ENCODE results near the gene CAPZB.

Gene CAPZB

GRCh38 chr1:19496527-19496874 is 11.2 kb upstream of the CAPZB start:
- DNase-seq, result no peak

GRCh38 chr1:19495799-19496526 is 10.6 kb upstream of the CAPZB start:
- DNase-seq, result no peak

GRCh38 chr1:19495000-19495656 is 9.8 kb upstream of the CAPZB start:
- no peak for DNase-seq

GRCh38 chr1:19493547-19493946 is 8.2 kb upstream of the CAPZB start:
- DNase-seq, result no peak

DNA sequence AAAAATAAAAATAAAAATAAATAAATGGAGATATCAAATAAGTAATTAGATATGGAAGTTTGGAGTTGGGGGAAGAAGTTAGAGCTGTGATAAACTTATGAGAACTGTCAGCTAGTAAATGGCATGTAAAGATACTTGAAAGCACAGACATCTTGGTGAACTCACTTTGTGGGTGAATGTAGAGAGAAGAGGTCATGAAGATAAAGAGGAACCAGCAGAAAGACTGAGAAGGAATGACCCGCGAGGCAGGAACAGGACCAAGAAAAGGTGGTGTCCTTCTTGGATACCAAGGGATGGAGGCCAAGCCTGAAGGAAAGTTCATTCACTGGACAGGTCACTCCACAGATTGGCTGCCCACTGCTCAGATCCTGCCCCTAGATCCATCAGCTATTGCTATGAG is 4.7 kb upstream of the CAPZB start:
- no peak for DNase-seq

DNA sequence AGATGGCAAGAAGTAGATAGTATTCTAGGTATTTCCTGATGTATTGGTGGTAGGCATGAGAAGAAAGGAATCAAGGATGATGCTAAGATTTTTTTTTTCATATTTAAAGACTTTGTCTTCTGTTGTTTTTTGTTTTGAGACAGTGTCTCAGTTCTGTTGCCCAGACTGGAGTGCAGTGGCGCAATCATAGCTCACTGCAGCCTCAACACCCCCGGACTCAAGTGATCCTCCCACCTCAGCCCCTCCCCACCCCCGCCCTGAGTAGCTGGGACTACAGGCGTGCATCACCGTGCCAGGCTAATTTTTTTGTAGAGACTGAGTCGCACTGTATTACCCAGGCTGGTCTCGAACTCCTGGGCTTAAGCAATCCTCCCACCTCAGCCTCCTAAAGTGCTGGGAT is 2.8 kb upstream of the CAPZB start:
- DNase-seq, result no peak

DNA sequence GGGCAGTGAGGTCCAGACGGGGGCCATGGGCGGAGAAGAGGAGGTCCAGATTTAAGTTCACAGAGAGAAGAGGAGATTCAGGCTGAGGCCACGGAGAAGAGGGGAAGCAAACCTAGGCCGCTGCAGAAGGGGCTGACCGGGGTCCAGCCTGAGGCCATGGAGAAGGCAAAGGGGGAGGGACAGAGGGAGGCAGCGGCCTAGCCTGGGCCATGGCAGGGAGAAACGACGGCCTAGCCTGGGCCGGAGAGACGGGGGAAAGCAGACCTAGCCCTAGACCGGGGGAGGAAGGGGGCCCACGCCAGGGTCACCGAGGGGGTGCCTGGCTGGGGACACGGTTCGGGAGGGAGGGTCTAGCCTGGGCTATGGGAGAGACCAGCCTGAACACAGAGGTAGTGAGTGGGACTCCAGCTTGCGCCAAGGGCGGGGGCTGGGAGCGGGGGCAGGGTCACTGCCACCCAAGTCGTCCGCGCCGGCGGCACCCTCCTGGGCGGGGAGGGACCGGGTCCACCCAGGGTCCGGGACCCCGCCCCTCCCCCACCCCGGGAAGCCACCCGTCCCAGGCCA is 459 bp downstream of the CAPZB start:
- DNase-seq, result peak; percentile 46

DNA sequence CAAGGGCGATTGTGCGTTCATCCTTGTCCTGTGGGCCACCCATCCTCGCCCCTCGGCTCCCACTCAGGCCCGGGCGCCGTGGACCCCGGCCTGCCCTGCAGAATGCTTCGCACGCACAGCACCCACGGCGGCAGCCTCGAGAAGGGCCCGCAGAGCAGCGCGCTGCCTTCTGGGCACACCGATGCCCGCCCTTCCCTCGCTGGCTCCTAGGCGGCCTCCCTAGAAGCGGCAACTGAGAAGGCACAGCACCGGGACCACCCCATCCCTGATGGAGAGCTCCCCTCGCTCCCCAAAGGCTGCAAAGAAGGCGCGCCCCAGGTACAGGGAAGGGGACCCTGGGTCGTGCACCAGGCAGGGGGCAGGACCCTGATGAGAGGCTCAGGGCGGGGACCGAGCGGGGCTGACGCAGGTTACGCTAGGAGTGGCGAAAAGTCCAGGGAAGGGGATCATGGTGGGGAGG is 971 bp downstream of the CAPZB start:
- DNase-seq, result no peak

DNA sequence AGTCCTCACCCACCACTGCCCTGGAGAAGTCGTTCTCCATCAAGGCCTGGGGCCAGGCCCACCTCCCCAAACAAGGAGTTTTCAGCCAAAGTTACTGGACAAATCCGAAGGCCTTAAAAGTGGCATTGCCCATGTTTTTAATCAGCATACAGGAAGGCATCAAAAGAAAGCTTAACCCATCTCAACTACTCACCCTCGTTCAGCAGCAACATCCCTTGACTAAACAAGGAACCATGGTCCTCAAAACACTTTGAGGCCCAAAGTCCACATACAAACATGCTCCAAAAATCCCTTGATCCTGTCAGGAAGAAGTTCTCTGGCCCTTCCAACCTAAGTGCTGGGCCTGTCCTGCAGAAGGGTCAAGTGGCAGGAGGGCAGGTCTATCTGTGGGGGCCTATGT is 1.6 kb downstream of the CAPZB start:
- DNase-seq, result no peak

DNA sequence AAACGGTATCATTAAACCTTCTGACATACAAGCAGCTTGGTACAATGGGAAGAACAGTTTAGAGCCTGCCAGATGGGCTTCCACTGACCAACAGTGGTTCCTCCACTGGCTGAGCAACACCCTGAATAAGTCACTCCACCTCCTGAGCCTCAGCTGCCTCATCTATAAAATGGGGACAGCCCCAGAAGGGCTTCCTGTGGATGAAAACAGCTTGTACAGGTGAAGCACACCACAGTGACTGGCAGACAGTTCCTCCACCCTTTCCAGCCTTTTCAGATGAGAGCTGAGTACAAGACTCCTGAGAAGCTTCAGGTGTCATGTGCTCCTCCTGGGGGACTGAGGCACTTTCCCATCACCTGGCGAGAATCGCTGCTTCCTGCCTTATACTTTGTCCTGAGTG is 2.1 kb downstream of the CAPZB start:
- peak; percentile 52 for DNase-seq

DNA sequence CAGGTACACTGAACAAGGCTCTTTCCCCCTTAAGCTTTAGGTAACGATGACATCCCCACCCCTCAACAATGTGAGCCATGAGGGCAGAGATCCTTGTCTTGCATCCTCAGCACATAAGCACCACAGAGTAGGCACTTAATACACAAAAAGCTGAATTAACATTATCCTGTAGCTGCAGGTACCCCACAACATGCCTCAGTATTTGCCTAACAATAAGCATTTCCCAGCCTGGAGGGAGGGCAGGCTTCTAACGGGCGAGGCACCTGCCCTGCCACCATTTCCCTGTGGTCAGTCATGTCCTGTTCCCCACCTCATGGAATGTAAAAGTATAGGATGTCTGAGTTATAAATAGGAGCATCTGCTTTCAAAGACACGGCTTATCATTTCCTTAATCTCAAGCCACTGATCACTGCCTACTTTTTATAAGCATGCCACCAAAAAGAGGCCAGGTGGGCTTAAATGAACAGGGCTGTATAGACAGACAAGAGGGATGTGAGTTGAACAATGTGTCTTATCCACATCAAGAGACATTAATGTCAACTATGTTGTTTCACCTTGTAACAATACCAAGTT is 3.4 kb downstream of the CAPZB start:
- DNase-seq, result no peak

GRCh38 chr1:19480282-19480681 is 5.1 kb downstream of the CAPZB start:
- DNase-seq, result no peak

DNA sequence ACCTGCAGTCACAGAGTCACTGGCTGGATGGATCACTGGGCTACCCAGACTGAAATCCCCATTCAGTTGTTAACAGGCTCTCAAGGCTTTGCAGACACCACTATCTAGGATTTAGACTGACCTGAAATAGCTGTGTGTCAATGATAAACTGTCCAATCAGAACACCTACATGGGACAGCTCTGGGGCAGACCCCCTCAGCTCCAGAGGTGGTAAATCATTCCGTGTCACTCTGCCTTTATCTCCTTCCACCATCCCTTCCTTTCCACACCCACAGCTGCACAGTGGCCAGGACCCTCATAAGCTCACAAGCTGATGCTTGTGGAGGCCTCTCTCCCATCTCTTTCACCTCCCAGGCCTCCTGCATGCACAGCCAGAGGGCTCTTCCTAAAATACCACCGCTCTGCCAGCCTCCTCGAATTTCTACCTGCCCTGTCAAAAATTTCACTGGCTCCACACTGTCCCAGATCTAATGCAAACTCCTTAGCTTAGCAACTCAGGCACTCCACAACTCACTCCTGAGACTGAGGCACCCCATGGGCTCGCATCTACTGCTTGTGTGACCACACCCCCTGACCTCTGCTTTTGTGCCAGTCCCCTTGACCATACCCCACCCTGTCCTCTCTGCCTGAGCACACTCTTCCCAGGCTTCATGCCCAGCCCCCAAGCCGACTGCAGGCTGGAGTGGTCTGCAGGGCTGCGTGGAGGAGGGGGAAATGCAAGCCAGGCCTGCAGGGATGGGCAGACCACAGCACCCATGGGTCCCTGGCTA is 5.8 kb downstream of the CAPZB start:
- DNase-seq, result no peak

- no peak for DNase-seq
Measured at GRCh38 chr1:19478322-19478721, 7.0 kb downstream of the CAPZB start.

GRCh38 chr1:19477284-19478249 is 7.8 kb downstream of the CAPZB start:
- no peak for DNase-seq

DNA sequence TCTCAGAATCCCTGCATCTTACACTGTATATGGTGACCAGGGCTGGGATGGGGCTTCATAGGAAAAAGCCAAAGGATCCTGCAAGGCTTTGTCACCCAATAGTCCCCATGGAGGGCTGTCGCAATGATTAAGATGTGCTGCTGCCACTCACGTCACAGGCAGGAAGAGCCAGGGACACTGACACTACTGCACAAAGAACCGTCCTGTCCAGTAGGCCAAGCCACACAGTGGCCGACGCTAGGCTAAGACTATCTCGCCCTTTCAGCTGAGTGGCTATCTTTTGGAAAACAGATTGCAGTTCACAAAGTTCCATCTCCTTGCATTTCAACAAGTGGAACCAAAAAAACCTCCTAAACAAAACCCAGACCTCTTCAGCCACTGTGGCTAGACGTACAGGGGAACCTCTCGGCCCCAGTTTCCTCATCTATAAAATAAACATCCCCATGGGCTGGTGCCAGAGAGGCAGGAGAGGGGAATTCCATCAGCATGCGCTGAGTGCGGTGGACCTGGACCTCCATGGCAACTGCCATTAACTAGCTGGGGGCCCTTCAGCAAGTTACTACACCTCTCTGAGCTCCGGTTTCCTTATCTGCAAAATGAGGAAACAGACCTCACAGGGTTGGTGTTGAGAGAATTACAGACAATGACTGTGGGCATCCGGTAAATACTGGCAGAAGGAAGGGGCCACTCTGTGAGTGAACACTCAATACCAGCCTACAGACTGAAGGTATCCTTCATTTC is 8.7 kb downstream of the CAPZB start:
- no peak for DNase-seq

DNA sequence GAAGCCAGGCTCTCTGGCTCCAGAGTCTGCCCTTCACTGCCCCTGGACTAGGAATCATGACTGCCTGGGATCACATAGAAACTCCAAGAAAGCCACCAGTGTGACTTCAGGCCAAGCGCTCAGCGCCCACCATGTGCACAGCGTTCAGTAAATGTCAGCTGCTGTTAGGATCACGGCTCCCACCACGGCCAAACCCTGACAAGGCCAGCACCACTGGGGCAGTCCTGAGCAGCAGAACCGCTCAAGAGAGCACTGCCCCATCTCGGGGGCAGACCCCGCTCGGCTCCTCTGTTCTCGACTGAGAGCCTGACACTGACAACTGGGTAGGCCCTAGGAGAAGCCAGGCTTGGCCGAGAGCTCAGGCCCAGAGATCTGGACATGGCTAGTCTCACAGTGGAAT is 10.0 kb downstream of the CAPZB start:
- no peak for DNase-seq

GRCh38 chr1:19472174-19472573 is 13.2 kb downstream of the CAPZB start:
- DNase-seq, result no peak

DNA sequence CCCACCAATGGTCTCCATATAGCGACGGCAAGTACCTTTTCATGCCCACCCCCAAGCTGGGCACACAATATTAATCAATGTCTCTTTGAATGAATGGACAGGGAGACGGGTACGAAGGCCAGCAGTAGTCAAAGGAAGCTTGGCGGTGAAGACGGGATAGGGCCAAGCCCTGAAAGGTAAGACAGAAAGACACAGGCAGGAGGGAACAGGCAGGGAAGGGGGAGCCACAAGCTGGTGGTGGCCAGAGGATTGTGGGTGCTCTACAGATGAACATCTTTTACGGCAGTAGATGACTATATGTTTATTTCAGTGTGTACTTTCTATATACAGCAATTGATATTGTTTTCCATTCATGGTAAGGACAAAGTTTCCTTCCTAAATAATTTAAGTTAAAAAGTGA is 16.3 kb downstream of the CAPZB start:
- DNase-seq, result no peak

DNA sequence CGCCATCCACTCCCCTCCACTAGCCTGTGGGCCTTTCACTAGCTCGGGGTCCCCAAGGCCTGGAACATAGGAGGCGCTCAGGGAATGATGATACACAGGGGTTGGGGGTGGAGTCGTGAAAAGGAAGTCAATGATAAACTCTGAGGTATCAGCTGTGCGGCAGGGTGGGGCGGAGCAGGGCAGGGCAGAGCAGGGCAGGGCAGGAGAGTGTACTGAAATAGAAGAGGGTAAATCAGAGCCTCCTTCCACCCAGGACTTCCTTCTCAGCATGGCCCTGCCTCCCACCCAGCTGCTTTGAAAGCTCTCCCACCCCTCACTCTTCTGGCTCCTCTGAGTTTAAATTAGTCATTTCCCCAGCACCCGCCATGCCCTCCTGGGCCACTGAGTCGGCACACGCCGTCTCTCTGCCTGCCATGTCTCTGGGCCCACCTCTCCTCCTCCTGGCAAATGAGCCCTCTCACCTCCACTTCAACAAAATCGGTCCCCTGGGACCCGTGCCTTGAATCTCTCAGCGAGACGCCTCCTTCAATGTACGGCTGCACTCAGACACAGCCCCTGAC is 16.9 kb downstream of the CAPZB start:
- DNase-seq, result no peak

Measured in activated CD4-positive, CD25-positive, alpha-beta regulatory T cell treated with anti-CD3 and anti-CD28 coated beads, Interleukin-2, amount 50 U/mL, for 72 hours (primary cell).